Tibial artery (tissue), 4 donors: ENCODE results near the gene AGAP1.

Experiments used
- DNase-seq, 2 donors: peaks; one replicate each; pipeline ENCODE4 v3.0.0-alpha.2; 2019
- H3K27ac ChIP-seq, 2 donors: fragments of 200-600 bp; sonication (generic) in 1 of 2; 1 replicate in 1 of 2; 2 replicates in 1 of 2; pipeline ENCODE4 v1.5.1; 2018 to 2019; ENCODE audit warnings: mild to moderate bottlenecking in 1 of 2
- H3K27me3 ChIP-seq, 2 donors: fragments of 200-600 bp; sonication (generic) in 1 of 2; one replicate each; pipeline versions ENCODE4 v1.5.1 to v1.6.0; 2016 to 2019
- H3K36me3 ChIP-seq, 3 donors: fragments of 200-600 bp; sonication (generic) in 2 of 3; one replicate each; pipeline ENCODE4 v1.5.1; 2016 to 2019; ENCODE audit warnings: mild to moderate bottlenecking in 2 of 3
- H3K4me1 ChIP-seq, 4 donors: fragments of 200-600 bp; sonication (generic) in 2 of 4; 1 replicate in 3 of 4; 2 replicates in 1 of 4; pipeline ENCODE4 v1.5.1; 2016 to 2019
- H3K4me3 ChIP-seq, 2 donors: fragments of 200-600 bp; sonication (generic) in 1 of 2; 1 replicate in 1 of 2; 2 replicates in 1 of 2; pipeline ENCODE4 v1.5.1; 2018 to 2019; ENCODE audit warnings: mild to moderate bottlenecking in 2 of 2
- H3K9me3 ChIP-seq, 3 donors: fragments of 200-600 bp; sonication (generic) in 1 of 3; one replicate each; pipeline ENCODE4 v1.5.1; 2016 to 2019
- CTCF ChIP-seq, 2 experiments: fragments of 200-600 bp in 1 of 2; fragments of 450-650 bp in 1 of 2; IDR thresholded peaks; one replicate each; pipeline ENCODE4 v1.5.1; 2017 to 2019; ENCODE audit warnings: antibody characterized with exemption in 2 of 2, mild to moderate bottlenecking in 1 of 2, moderate library complexity in 1 of 2
- intact Hi-C: fragments of 100-400 bp; cut with DNase I; formaldehyde crosslinking; loops from one replicate; pipeline ENCODE4 v1.15.0; 2023; ENCODE audit warnings: low total_unique reads

Gene AGAP1

DNA sequence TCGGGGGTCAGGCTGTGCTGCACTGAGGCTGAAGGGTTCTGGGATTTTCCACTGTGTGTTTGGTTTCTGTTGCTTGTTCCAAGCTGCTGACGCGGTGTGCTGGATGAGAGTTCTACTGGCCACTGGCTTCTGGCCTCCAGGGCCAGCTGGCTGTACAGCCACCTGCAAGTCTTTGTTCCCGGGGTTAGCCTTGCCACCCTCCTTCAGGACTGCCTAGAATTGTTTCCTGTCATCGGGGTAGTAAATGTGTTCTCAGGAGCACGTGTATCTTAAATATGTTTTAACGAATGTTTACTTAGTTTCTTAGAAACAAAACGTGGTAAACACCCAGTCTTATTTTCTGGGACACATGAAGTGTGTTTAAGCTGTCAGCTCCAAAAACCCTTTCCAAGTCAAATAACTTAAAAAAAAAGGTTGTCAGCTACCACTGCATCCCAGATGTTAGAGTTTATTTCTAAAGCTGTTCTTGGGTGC, 231.2 kb downstream of the AGAP1 start:
- H3K4me3 ChIP-seq, result no peak overlapping the region
- no peaks in the 10 kb centered on the region for H3K9me3 ChIP-seq
- peak overlapping the region in 1 of 2 donors; percentile 57 for H3K27ac ChIP-seq
- TF ChIP-seq CTCF (IDR thresholded peaks at IDR 0.05), result no peak
- DNase-seq, result peak; percentile 71 to 77
- H3K27me3 ChIP-seq, result no peaks in the 10 kb centered on the region
- intact Hi-C loops, result no loop called here
- peaks cover 0 to 21% (median 0%) of the 10 kb centered on the region in 4 donors for H3K4me1 ChIP-seq
- no peaks in the 10 kb centered on the region for H3K36me3 ChIP-seq

DNA sequence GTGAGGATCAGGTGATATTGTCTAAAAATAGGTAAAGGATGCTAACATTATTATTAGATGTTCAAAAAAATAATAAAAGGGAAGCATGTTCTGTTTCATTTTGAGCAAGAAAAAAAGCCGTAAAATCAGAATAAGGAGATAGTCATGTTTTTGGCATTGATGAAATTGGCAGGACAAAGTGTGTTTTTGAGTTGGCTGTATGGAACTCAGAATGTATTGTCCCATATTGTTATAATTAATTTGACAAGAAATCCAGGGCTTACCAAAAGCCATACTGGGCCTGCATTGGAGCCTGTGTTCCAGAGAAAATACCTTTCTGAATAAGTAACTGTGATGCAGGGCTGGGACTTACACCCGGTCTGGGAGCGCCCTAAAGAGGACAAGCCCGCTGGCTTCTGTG, 232.0 kb downstream of the AGAP1 start:
- intact Hi-C loops, result no loop called here
- Histone ChIP-seq H3K27ac (no peak overlapping the region), H3K9me3 (no peaks in the 10 kb centered on the region), H3K4me1 (peaks cover 0 to 21% (median 0%) of the 10 kb centered on the region in 4 donors), H3K4me3 (no peak overlapping the region), H3K27me3 (no peaks in the 10 kb centered on the region), H3K36me3 (no peaks in the 10 kb centered on the region)
- TF ChIP-seq CTCF (IDR thresholded peaks at IDR 0.05), result no peak
- DNase-seq, result no peak

- Histone ChIP-seq H3K27me3 (no peaks in the 10 kb centered on the region), H3K4me1 (peaks cover 0 to 21% (median 0%) of the 10 kb centered on the region in 4 donors), H3K36me3 (no peaks in the 10 kb centered on the region), H3K4me3 (no peak overlapping the region), H3K27ac (no peak overlapping the region), H3K9me3 (no peaks in the 10 kb centered on the region)
- intact Hi-C loops, result no loop called here
- no peak for TF ChIP-seq CTCF (IDR thresholded peaks at IDR 0.05)
- DNase-seq, result no peak
Measured at GRCh38 chr2:235726554-235726953, 232.7 kb downstream of the AGAP1 start.

- TF ChIP-seq CTCF (IDR thresholded peaks at IDR 0.05), result no peak
- H3K36me3 ChIP-seq, result no peaks in the 10 kb centered on the region
- H3K4me3 ChIP-seq, result no peak overlapping the region
- H3K27me3 ChIP-seq, result no peaks in the 10 kb centered on the region
- no peaks in the 10 kb centered on the region for H3K9me3 ChIP-seq
- intact Hi-C loops, result no loop called here
- H3K27ac ChIP-seq, result no peak overlapping the region
- H3K4me1 ChIP-seq, result peaks cover 0 to 21% (median 0%) of the 10 kb centered on the region in 4 donors
- DNase-seq, result peak in 1 of 2 donors; percentile 52
Measured at GRCh38 chr2:235727174-235727573, 233.3 kb downstream of the AGAP1 start.

DNA sequence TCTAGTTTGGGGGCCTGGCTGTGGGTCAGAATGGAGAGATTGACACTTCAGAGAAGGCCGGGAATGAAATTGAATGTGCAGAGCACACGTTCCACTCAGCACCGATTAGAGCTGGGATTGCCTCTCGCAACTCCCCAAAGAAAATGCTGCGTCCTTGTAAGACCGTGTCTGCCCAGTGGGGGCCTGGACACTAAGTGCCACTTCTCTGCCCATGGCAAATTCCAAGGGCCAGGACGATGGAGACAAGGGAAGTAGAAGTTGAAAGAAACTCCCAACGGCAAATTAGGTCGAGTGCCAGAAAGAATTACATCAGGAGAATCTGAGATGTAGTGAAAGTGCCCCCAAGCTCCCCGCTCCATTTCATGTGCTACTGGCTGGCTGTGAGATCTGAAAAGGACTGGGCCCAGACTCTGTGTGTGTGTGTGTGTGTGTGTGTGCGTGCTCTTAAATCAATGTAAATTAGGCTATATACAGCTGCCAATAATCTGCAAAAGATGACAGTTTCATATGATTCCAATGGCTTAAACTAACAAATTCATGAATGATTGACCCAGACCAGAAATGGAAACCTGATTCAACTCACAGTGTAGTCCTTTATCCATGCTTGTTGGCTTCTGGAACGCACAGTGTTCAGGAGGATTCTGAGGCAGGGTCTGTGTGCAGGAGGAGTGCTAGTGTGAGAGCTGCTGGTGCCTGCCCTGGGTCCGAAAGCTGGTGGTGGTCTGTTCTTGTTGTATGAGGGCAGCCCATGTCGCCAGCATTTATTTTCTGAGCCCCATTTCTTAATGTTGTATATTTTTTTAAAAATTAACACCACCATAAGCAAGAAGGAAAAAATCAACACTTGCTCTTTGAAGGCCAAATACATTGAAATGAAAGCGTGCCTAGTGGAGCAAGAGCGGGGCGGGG, 234.3 kb downstream of the AGAP1 start:
- Histone ChIP-seq H3K36me3 (no peaks in the 10 kb centered on the region), H3K9me3 (no peaks in the 10 kb centered on the region), H3K4me3 (no peak overlapping the region), H3K27me3 (no peaks in the 10 kb centered on the region), H3K27ac (no peak overlapping the region), H3K4me1 (peaks cover 0 to 21% (median 0%) of the 10 kb centered on the region in 4 donors)
- no peak for TF ChIP-seq CTCF (IDR thresholded peaks at IDR 0.05)
- DNase-seq, result peak in 1 of 2 donors; percentile 24
- intact Hi-C loops, result no loop called here
